Dermis blood vessel endothelial cell (primary cell): Measurements from ENCODE around the gene FBXO21. TPM values are rescaled to one million over a fixed set of nuclear protein-coding genes. Genes with fewer than 3 reads are reported as not detected.
"Not testable (repeated sequence)": the region's sequence is repeated elsewhere in the genome, so short reads cannot be mapped to it uniquely, and the experiment has no call there.

Experiments
- DNase-seq: peaks from one replicate; pipeline ENCODE4 v3.0.0; 2010
- total RNA-seq: library from RNA; depleted of rRNA; stranded (reverse); fragments of >200 nt; gene quantifications from 2 replicates; pipeline ENCODE4 v1.2.3, GENCODE V29; 2014

Gene FBXO21
- total RNA-seq, 1 donor from 2014 or later, result 140 TPM

- no peak for DNase-seq
Observed at GRCh38 chr12:117102800-117103181, 87.5 kb downstream of the FBXO21 start.

DNA sequence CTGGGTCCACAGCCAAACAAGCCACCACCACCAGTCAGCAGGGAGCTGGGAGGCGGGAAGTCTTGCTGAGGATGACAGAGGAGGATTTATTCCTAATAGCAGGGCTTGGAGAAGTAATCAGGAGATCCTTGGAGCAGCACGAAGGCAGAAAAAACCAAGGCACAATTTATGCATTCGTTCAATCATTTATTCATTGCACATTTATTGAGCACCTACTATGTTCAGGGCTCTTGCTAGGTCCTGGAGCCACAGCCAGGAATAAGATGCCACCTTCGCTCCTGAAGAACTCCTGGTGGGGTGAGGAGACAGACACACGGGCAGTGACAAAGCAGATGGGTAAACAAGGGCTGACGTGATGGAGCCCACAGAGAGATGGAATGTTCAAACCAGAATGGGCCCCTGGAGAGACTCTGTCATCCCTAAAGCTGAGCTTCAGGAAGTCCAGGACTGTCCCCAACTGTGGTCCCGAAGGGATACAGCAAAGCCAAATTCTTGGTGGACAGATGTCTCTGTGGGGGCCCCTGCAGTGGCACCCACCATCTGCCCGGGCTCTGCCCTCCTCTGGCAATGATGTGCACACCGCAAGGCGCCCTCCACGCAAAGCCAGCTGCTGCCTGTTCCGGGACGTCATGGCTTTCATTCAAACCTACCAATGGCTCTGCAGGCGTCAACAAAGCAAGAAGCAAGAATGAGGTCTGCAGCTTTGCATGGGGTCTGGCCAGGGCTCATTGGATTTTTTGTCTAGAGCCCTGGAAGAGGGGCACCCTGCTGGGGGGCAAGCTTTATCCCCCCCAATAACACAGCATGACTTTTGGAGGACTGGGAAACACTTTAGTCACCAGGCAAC lies 88.1 kb downstream of the FBXO21 start:
- DNase-seq, result no peak

GRCh38 chr12:117100851-117101673 lies 89.2 kb downstream of the FBXO21 start:
- no peak for DNase-seq

- DNase-seq, result peak; percentile 59
Observed at GRCh38 chr12:117100251-117100650, 90.0 kb downstream of the FBXO21 start.

DNA sequence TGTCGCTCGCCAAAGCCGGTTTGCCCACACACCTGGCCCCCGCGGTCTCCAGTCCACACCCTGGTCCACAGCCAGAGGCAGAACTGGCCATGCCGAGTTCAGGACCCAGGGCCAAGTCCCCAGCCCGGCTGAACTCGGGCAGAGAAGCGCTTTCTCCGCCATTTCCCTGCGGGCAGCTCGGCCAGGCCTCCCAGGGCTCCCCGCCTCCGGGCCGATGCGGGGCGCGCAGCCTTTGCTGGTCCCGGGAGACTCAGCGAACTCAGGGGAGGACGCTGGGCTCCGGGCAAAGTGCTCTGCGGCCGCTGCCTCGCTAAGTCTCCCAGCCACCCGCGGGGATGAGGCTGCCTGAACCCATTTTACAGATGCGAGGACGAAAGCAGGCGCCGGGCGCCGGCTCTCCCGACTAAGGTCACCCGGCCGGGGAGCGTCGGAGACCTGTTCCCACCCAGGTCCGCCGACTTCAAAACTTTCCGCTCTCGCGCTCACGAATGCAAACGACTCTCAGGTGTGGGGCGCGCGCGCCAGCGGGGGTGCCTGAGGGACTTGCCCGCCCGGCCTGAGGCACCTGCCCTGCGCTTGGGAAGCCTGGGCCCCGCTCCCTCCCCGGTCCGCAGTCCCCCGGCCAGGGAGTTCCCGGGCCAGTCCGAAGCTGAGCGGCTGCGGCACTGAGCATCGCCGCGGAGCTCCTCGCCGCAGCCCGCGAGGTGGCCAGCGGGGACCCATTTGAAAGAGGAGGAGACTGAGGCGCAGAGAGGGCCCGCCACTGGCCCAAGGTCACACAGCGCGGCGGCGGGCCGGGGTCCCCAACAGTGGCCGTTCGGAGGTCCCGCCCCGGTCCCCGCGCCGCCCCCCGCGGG lies 91.7 kb downstream of the FBXO21 start:
- DNase-seq, result no peak

- DNase-seq, result no peak
Observed at GRCh38 chr12:117098024-117098360, 92.3 kb downstream of the FBXO21 start.

GRCh38 chr12:117097159-117097558 lies 93.1 kb downstream of the FBXO21 start:
- DNase-seq, result no peak

DNA sequence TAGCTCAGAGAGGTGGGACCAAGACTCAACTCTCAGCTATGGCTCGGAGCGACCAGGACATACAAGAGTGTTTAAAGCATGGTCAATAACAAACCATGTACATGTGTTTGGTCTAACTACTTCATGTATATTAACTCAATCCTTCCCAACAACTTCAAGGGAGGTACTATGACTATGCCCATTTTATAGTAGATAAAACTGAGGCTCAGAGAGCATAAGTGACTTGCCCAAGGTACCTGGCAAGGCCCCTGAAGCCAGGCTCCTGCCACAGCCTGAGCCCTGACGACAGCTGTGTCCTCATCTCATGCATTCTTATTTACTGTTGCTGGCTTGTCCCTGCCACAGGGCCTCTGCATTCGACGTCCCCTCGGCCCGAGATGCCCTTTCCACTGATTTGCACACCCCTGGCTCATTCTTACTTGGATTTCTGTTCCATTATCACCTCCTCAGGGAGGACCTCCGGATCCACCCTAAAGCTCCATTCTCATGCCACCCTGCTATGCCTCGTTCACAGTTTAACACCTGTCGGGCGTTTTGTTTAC lies 93.7 kb downstream of the FBXO21 start:
- no peak for DNase-seq

DNA sequence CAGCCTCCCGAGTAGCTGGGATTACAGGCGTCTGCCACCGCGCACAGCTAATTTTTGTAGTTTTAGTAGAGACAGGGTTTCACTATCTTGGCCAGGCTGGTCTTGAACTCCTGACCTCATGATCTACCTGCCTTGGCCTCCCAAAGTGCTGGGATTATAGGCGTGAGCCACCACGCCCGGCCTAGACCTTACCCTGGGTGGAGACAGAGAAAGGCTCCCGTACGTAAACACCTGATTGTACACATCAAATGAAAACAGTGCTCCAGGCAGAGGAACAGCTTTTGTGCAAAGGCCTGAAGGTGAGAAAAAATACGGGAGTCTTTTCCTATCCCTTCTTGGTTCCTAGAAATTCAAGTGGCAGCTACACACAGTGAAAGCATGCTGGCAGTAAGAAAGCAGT lies 95.1 kb downstream of the FBXO21 start:
- not testable (repeated sequence) for DNase-seq

- no peak for DNase-seq
Observed at GRCh38 chr12:117093918-117094630, 96.2 kb downstream of the FBXO21 start.

GRCh38 chr12:117093431-117093830 lies 96.8 kb downstream of the FBXO21 start:
- no peak for DNase-seq

DNA sequence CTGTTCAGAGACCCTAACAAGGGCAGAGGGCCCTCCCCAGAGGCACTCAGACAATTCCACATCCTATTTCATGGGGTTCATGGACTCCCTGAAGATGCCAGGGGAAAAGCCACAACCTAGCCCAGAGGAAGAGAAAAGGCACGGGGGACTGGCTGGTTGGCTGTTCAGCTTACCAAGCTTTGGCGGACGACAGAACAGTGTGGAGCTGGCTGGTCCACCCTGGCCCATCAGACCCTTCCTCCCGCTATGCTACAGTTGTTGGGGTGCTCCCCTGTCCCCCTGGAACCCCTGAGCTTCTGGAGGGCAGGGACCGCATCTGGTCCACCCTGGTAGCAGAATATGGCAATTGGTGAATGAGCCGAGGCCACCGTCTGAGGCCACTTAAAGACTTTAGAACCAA lies 97.4 kb downstream of the FBXO21 start:
- DNase-seq, result no peak

DNA sequence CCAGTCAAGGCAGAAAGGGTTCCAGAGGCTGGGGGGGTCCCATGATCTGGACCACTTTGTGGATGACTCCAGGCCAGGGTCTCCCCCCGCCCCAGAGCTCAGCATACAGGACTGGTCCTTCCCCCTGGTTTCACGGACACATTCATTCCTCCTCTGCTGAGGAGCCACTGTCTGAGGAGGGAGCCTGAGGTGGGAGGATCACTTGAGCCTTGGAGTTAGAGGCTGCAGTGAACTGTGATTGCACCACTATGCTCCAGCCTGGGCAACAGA lies 97.8 kb downstream of the FBXO21 start:
- no peak for DNase-seq

Other genes with a start within 250 kb of the FBXO21 start
- gene TESC, start 91.1 kb downstream of the FBXO21 start, total RNA-seq, result 1.5 and 18.4 TPM in 2 replicates
- gene NOS1, start 171.2 kb upstream of the FBXO21 start, total RNA-seq, result not detected in 2 replicates